GM19238 (cell line): ENCODE results near the gene CIITA.
A peak's percentile ranks its signal among the peaks of the same experiment; 100 is the strongest.

ENCODE experiments used
- DNase-seq: peaks from one replicate; pipeline ENCODE4 v3.0.0; 2011; ENCODE audit warnings: low spot score; ENCODE audit not compliant: insufficient read length

Gene CIITA

GRCh38 chr16:10851512-10851911 lies 25.5 kb upstream of the CIITA start:
- DNase-seq: no peak

- no peak for DNase-seq
These were observed 24.7 kb upstream of the CIITA start for GRCh38 chr16:10852286-10852685.

- DNase-seq: no peak
These were observed 24.1 kb upstream of the CIITA start for GRCh38 chr16:10852948-10853347.

GRCh38 chr16:10856042-10856441 lies 21.0 kb upstream of the CIITA start:
- DNase-seq: no peak

GRCh38 chr16:10858203-10858602 lies 18.8 kb upstream of the CIITA start:
- DNase-seq: no peak

GRCh38 chr16:10859020-10859419 lies 18.0 kb upstream of the CIITA start:
- DNase-seq: no peak

- DNase-seq: no peak
These were observed 17.3 kb upstream of the CIITA start for GRCh38 chr16:10859658-10860057.

GRCh38 chr16:10862438-10862837 lies 14.6 kb upstream of the CIITA start:
- DNase-seq: no peak

GRCh38 chr16:10865991-10866966 lies 10.7 kb upstream of the CIITA start:
- no peak for DNase-seq

GRCh38 chr16:10867199-10867598 lies 9.8 kb upstream of the CIITA start:
- no peak for DNase-seq

- DNase-seq: no peak
These were observed 8.9 kb upstream of the CIITA start for GRCh38 chr16:10868104-10868595.

- peak; percentile 57 for DNase-seq
These were observed 8.2 kb upstream of the CIITA start for GRCh38 chr16:10868596-10869469.

- no peak for DNase-seq
These were observed 6.7 kb upstream of the CIITA start for GRCh38 chr16:10870137-10870776.

- no peak for DNase-seq
These were observed 6.2 kb upstream of the CIITA start for GRCh38 chr16:10870808-10871156.

GRCh38 chr16:10871157-10871991 lies 5.6 kb upstream of the CIITA start:
- DNase-seq: no peak

- no peak for DNase-seq
These were observed 687 bp upstream of the CIITA start for GRCh38 chr16:10876315-10876714.

GRCh38 chr16:10877472-10877946 lies 507 bp downstream of the CIITA start:
- DNase-seq: no peak

GRCh38 chr16:10878328-10878643 lies 1.3 kb downstream of the CIITA start:
- DNase-seq: no peak

- DNase-seq: peak; percentile 56
These were observed 1.9 kb downstream of the CIITA start for GRCh38 chr16:10878644-10879501.
